ENCODE data around the gene CLIC3. TPM values are rescaled to one million over a fixed set of nuclear protein-coding genes. Genes with fewer than 3 reads are reported as not detected.

Gene CLIC3
- total and polyA plus RNA-seq, 4 donors: 17.2 to 115 (median 81.1) TPM

DNA sequence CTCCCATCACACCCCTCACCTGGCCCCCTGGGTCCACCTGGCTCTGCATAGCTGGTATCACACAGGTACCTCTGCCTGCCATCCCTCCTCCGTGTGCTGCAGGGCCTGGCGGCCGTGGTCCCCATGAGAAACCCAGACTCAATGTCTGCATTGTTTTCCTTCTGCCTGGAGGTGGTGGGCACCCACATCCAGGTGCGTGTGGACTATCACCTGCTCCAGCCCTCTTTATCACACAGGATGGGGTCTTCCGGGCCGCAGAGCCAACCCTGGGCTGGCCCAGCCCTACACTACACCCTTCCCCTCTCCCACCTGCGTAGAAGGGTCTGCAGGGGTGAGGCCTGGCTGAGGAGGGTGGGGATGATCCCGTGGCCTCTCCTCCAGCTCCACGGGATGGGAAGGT, 42.5 kb upstream of the CLIC3 start:
- Histone ChIP-seq H3K4me3 (no peak overlapping the region), H3K4me1 (ENCODE audit: control insufficient read depth in 5 of 5, insufficient read depth in 5 of 5, low read length in 5 of 5) (peaks cover 0 to 10% (median 0%) of the 10 kb centered on the region in 5 donors), H3K27me3 (ENCODE audit: control insufficient read depth in 3 of 3, insufficient read depth in 3 of 3, low read length in 2 of 3) (peaks cover 0 to 1% (median 0%) of the 10 kb centered on the region in 3 donors), H3K36me3 (ENCODE audit: control insufficient read depth in 4 of 4, insufficient read depth in 4 of 4, low read length in 4 of 4) (peaks cover 0 to 15% (median 0%) of the 10 kb centered on the region in 4 donors), H3K27ac (ENCODE audit: low read depth in 1 of 2, low read length in 1 of 2) (no peak overlapping the region), H3K9ac (ENCODE audit: insufficient read depth in 1 of 2, low read length in 2 of 2) (no peak overlapping the region), H3K9me3 (ENCODE audit: control insufficient read depth in 4 of 4, insufficient read depth in 3 of 4, low read length in 3 of 4) (no peaks in the 10 kb centered on the region)
- TF ChIP-seq, protein P1, sequence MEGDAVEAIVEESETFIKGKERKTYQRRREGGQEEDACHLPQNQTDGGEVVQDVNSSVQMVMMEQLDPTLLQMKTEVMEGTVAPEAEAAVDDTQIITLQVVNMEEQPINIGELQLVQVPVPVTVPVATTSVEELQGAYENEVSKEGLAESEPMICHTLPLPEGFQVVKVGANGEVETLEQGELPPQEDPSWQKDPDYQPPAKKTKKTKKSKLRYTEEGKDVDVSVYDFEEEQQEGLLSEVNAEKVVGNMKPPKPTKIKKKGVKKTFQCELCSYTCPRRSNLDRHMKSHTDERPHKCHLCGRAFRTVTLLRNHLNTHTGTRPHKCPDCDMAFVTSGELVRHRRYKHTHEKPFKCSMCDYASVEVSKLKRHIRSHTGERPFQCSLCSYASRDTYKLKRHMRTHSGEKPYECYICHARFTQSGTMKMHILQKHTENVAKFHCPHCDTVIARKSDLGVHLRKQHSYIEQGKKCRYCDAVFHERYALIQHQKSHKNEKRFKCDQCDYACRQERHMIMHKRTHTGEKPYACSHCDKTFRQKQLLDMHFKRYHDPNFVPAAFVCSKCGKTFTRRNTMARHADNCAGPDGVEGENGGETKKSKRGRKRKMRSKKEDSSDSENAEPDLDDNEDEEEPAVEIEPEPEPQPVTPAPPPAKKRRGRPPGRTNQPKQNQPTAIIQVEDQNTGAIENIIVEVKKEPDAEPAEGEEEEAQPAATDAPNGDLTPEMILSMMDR (IDR thresholded peaks at IDR 0.05; ENCODE audit: control extremely low read depth, extremely low read depth): no peak
- ATAC-seq (ENCODE audit: insufficient read depth, low FRiP score): no peak
- DNase-seq: no peak
- WGBS, 2 donors: 85 to 87% methylated on average over 9 of the region's 9 CpGs

DNA sequence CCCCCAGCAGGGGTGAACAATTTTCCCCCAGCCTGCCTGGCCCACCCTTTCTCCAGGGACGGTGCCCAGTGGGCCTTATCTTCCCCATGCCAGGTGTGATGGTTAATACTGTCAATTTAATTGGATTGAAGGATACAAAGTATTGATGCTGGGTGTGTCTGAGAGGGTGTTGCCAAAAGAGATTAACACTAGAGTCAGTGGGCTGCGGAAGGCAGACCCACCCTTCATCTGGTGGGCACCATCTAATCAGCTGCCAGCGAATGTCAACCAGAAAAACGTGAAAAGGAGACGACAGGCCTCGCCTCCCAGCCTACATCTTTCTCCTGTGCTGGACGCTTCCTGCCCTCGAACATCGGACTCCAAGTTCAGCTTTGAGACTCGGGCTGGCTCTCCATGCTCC, 41.1 kb upstream of the CLIC3 start:
- H3K36me3 ChIP-seq (ENCODE audit: control insufficient read depth in 4 of 4, insufficient read depth in 4 of 4, low read length in 4 of 4): peaks cover 0 to 15% (median 0%) of the 10 kb centered on the region in 4 donors
- DNase-seq: no peak
- TF ChIP-seq, protein P1 (IDR thresholded peaks at IDR 0.05; ENCODE audit: control extremely low read depth, extremely low read depth): no peak
- no peak overlapping the region for H3K4me3 ChIP-seq
- H3K4me1 ChIP-seq (ENCODE audit: control insufficient read depth in 5 of 5, insufficient read depth in 5 of 5, low read length in 5 of 5): peaks cover 0 to 8% (median 0%) of the 10 kb centered on the region in 5 donors
- 91 to 93% methylated on average over 10 of the region's 10 CpGs for WGBS, 2 donors
- no peak overlapping the region for H3K27ac ChIP-seq (ENCODE audit: low read depth in 1 of 2, low read length in 1 of 2)
- H3K27me3 ChIP-seq (ENCODE audit: control insufficient read depth in 3 of 3, insufficient read depth in 3 of 3, low read length in 2 of 3): no peaks in the 10 kb centered on the region
- H3K9ac ChIP-seq (ENCODE audit: insufficient read depth in 1 of 2, low read length in 2 of 2): no peak overlapping the region
- H3K9me3 ChIP-seq (ENCODE audit: control insufficient read depth in 4 of 4, insufficient read depth in 3 of 4, low read length in 3 of 4): no peaks in the 10 kb centered on the region
- ATAC-seq (ENCODE audit: insufficient read depth, low FRiP score): no peak

DNA sequence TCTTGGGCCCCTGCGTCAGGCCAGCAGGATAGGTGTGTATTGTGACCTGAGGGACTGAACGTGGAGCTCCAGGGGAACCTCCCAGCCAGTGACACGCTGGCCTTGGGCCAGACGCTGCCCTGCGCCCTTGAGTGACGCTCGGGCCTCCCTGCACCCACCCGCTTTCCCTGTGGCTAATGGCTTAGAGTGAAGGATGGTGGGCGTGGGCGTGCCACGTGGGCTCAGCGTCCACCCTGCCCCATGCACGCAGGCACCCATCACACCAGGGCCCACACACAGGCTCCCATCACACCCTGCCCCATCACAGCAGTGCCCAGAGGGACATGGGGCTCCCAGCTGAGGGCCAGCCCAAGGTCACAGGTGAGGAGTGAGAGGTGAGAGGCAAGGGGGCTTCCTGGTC, 40.7 kb upstream of the CLIC3 start:
- 76 to 86% methylated on average over 13 of the region's 13 CpGs for WGBS, 2 donors
- Histone ChIP-seq H3K27me3 (ENCODE audit: control insufficient read depth in 3 of 3, insufficient read depth in 3 of 3, low read length in 2 of 3) (no peaks in the 10 kb centered on the region), H3K9me3 (ENCODE audit: control insufficient read depth in 4 of 4, insufficient read depth in 3 of 4, low read length in 3 of 4) (no peaks in the 10 kb centered on the region), H3K27ac (ENCODE audit: low read depth in 1 of 2, low read length in 1 of 2) (no peak overlapping the region), H3K4me3 (no peak overlapping the region), H3K4me1 (ENCODE audit: control insufficient read depth in 5 of 5, insufficient read depth in 5 of 5, low read length in 5 of 5) (peaks cover 0 to 8% (median 0%) of the 10 kb centered on the region in 5 donors), H3K36me3 (ENCODE audit: control insufficient read depth in 4 of 4, insufficient read depth in 4 of 4, low read length in 4 of 4) (peaks cover 0 to 15% (median 0%) of the 10 kb centered on the region in 4 donors), H3K9ac (ENCODE audit: insufficient read depth in 1 of 2, low read length in 2 of 2) (no peak overlapping the region)
- ATAC-seq (ENCODE audit: insufficient read depth, low FRiP score): no peak
- TF ChIP-seq, protein P1 (IDR thresholded peaks at IDR 0.05; ENCODE audit: control extremely low read depth, extremely low read depth): no peak
- DNase-seq: no peak

DNA sequence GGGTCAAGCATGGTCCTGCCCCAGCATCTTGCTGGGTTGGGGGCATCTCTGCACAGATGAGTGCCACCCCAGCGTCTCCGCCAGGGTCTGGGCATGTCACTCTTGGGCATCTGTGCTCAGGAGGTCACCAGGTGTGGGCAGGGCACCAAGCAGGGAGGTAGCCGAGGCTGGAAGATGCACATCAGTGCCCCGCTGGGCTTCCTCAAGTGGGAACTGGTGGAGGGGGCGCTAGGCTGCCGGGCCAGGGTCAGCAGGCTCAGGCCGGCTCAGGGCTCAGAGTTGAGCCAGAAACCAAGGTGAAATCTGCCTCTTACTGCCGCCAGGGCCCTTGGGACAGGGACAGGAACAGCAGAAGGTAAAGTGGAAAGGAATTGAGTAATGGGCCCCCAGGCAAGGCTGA, 39.6 kb upstream of the CLIC3 start:
- 80 to 84% methylated on average over 8 of the region's 8 CpGs for WGBS, 2 donors

More for the DNA sequence above, 39.6 kb upstream of the CLIC3 start:
- TF ChIP-seq, protein P1 (IDR thresholded peaks at IDR 0.05; ENCODE audit: control extremely low read depth, extremely low read depth): no peak
- H3K27ac ChIP-seq (ENCODE audit: low read depth in 1 of 2, low read length in 1 of 2): no peak overlapping the region
- H3K4me1 ChIP-seq (ENCODE audit: control insufficient read depth in 5 of 5, insufficient read depth in 5 of 5, low read length in 5 of 5): peaks cover 0 to 8% (median 0%) of the 10 kb centered on the region in 5 donors
- H3K9me3 ChIP-seq (ENCODE audit: control insufficient read depth in 4 of 4, insufficient read depth in 3 of 4, low read length in 3 of 4): no peaks in the 10 kb centered on the region
- H3K4me3 ChIP-seq: no peak overlapping the region
- H3K27me3 ChIP-seq (ENCODE audit: control insufficient read depth in 3 of 3, insufficient read depth in 3 of 3, low read length in 2 of 3): no peaks in the 10 kb centered on the region
- DNase-seq (no peak), ATAC-seq (ENCODE audit: insufficient read depth, low FRiP score) (no peak)
- peaks cover 0 to 15% (median 0%) of the 10 kb centered on the region in 4 donors for H3K36me3 ChIP-seq (ENCODE audit: control insufficient read depth in 4 of 4, insufficient read depth in 4 of 4, low read length in 4 of 4)
- H3K9ac ChIP-seq (ENCODE audit: insufficient read depth in 1 of 2, low read length in 2 of 2): no peak overlapping the region

Data from lung (tissue), 12 donors.